GM08714 (cell line): ENCODE data around the gene KCNIP4.

Experiments
- H3K4me3 ChIP-seq: fragments of 200-500 bp; sonication (Bioruptor generic); 2 replicates; pipeline ENCODE4 v1.5.1; 2014; ENCODE audit warnings: mild to moderate bottlenecking, low read length, inconsistent platforms
- ZNF274 ChIP-seq: IDR thresholded peaks from 2 replicates; pipeline ENCODE4 v1.6.1; 2012; ENCODE audit warnings: mild to moderate bottlenecking, low read depth, low read length

KCNIP4 gene

GRCh38 chr4:21005647-21006046, 942.9 kb downstream of the KCNIP4 start:
- no peak for TF ChIP-seq ZNF274
- H3K4me3 ChIP-seq = no peak overlapping the region

- no peak overlapping the region for H3K4me3 ChIP-seq
- no peak for TF ChIP-seq ZNF274
These were observed 945.6 kb downstream of the KCNIP4 start for GRCh38 chr4:21002976-21003375.

- no peak overlapping the region for H3K4me3 ChIP-seq
- no peak for TF ChIP-seq ZNF274
These were observed 946.3 kb downstream of the KCNIP4 start for GRCh38 chr4:21002286-21002685.

GRCh38 chr4:21001490-21001889, 947.1 kb downstream of the KCNIP4 start:
- H3K4me3 ChIP-seq = no peak overlapping the region
- TF ChIP-seq ZNF274 = no peak

GRCh38 chr4:20997886-20998285, 950.7 kb downstream of the KCNIP4 start:
- TF ChIP-seq ZNF274 = no peak
- H3K4me3 ChIP-seq = no peak overlapping the region

- H3K4me3 ChIP-seq = no peak overlapping the region
- no peak for TF ChIP-seq ZNF274
These were observed 953.0 kb downstream of the KCNIP4 start for GRCh38 chr4:20995610-20996009.

GRCh38 chr4:20995015-20995414, 953.6 kb downstream of the KCNIP4 start:
- TF ChIP-seq ZNF274 = no peak
- H3K4me3 ChIP-seq = no peak overlapping the region

GRCh38 chr4:20992002-20992401, 956.6 kb downstream of the KCNIP4 start:
- H3K4me3 ChIP-seq = no peak overlapping the region
- no peak for TF ChIP-seq ZNF274

GRCh38 chr4:20987191-20987590, 961.4 kb downstream of the KCNIP4 start:
- no peak overlapping the region for H3K4me3 ChIP-seq
- no peak for TF ChIP-seq ZNF274

GRCh38 chr4:20984576-20984836, 964.1 kb downstream of the KCNIP4 start:
- H3K4me3 ChIP-seq = no peak overlapping the region
- no peak for TF ChIP-seq ZNF274

- TF ChIP-seq ZNF274 = no peak
- no peak overlapping the region for H3K4me3 ChIP-seq
These were observed 964.6 kb downstream of the KCNIP4 start for GRCh38 chr4:20983763-20984575.

GRCh38 chr4:20982544-20982943, 966.0 kb downstream of the KCNIP4 start:
- H3K4me3 ChIP-seq = no peak overlapping the region
- no peak for TF ChIP-seq ZNF274

- no peak overlapping the region for H3K4me3 ChIP-seq
- no peak for TF ChIP-seq ZNF274
These were observed 988.3 kb downstream of the KCNIP4 start for GRCh38 chr4:20960291-20960690.

- no peak for TF ChIP-seq ZNF274
- no peak overlapping the region for H3K4me3 ChIP-seq
These were observed 994.0 kb downstream of the KCNIP4 start for GRCh38 chr4:20954541-20954940.

- no peak for TF ChIP-seq ZNF274
These were observed 1003.6 kb downstream of the KCNIP4 start for GRCh38 chr4:20944961-20945360.

GRCh38 chr4:20944451-20944850, 1004.1 kb downstream of the KCNIP4 start:
- no peak overlapping the region for H3K4me3 ChIP-seq
- TF ChIP-seq ZNF274 = no peak

More at GRCh38 chr4:20944961-20945360, 1003.6 kb downstream of the KCNIP4 start:
- H3K4me3 ChIP-seq = no peak overlapping the region
